ENCODE results near the gene HERC5.

Gene HERC5

DNA sequence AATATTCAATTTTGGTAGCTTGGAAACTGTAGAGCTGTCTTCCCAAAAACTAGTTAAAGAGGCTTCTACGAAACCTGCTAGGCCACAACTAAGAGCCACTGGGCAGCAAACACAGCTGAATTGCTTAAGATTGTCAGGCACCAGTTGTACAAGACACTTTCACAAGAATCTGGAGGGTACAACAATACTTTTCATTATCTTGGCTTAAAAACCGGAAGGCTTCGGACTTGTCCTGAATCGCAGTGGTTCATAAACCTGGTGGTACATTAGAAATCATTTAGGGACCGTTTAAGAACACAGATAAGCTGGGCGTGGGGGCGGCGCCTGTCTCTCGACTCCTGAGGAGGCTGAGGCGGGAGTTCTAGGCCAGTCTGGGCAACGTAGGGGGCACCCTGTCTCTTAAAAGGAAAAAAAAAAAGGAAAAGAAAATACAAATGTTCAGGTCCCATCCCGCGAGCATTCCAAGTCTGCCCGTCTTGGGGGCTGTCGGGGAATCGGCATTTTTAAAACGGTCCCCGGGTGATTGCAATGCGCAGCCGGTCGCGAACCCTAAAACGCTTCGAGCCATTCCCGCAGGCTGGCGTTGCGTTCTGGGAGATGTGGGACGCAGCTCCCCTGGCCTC, 65.9 kb downstream of the HERC5 start:
- peak; percentile 33 for DNase-seq (ENCODE audit: low spot score)

DNA sequence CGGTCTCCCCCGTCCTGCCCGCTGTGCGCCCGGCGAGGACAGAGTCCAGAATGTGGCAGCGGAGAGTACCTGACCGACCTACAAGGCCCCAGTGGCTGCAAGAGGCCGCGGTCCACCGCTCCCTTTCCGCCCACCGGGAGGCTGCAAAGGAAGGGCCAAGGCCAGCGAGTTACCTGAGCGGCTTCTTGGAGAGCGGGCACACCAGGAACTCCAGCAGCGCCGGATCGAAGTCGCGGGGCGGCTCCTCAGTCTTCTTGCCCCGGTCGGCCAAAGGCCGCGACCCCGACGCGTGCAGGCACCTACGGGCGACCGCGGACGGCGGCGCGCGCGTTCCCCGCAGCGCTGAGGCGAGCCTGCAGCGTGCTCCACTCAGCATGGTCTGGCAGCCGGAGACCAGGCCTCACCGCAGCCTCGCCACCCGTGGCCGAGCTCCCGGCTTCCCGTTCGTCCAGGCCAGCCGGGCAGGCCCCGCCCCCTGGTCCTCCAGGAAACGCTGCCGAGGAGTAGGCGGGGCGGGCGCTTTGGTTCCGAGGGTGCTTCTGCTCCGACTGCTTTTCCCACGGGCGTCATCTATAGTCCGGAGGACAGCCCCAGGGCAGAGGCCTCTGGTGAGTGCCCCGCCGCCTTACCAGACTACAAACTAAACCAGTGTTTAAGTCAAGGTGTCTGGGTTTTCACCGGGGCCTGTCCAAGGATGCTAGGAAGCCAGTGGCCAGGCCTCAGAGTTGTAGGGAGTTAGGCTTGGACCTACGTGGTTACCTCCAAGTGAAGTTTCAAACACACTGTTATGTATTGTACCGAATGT, 66.6 kb downstream of the HERC5 start, which contains the start of gene PYURF:
TSS of gene PYURF (minus strand) at position 452 of the 805 bp plus-strand sequence. CDS start at position 376, 76 bp downstream.
- peak; percentile 64 for DNase-seq (ENCODE audit: low spot score)

DNA sequence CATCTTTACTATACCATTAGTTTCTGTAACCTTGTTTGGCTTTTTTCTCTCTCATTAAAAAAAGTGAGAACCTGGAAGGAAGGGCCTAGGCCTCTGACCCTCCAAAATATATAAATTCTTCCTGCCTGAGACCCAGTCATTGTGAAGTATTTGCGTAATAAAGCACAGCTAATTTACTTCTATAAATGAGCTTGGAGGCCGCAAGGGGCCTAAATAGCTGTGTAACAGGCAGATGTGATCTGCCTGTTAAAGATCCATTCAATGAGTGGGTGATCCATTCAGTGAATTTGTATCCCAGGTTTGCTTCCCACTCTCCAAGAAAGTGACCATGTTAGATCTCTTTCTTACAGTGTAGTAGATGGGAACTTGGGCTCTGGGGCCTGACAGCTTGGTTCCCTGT, 67.3 kb downstream of the HERC5 start:
- DNase-seq (ENCODE audit: low spot score), result no peak

DNA sequence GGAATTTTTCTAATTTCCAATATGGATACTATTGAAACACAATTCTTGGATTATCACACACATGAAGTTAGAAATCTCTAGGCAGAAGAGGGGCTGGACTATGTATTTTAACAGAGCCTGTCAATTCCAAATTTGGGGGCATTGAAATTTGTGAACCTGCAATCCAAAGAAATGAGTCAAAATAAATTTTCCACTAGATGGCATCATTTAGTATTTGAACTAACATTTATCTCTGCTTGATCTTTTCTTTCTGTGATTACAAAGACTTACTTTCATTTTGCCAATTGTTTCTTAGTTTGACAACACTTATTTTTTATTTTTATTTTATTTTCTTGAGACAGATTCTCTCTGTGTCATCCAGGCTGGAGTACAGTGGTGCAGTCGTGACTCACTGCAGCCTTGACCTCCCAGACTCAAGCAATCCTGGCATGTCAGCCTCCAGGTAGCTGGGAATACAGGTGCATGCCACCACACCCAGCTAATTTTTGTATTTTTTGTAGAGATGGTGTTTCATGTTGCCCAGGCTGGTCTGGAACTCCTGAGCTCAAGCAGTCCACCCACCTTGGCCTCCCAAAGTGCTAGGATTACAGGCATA, 69.4 kb downstream of the HERC5 start:
- DNase-seq (ENCODE audit: low spot score), result peak; percentile 53

DNA sequence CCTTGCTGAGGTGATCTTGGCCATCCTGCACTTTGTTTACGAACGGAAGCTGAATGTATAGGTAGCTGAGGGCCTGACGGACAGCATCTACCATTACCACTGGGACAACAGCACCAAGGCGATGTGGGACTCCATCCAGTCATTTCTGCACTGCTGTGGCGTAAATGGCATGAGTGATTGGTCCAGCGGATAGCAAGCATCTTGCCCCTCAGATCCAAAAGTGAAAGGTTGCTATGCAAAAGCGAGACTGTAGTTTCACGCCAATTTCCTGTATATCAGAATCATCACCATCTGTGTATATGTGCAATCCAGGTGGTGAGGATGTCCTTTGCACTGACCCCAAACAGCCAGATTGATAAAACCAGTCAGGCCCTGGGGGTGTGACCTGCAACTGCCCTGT, 70.9 kb downstream of the HERC5 start:
- DNase-seq (ENCODE audit: low spot score), result no peak

DNA sequence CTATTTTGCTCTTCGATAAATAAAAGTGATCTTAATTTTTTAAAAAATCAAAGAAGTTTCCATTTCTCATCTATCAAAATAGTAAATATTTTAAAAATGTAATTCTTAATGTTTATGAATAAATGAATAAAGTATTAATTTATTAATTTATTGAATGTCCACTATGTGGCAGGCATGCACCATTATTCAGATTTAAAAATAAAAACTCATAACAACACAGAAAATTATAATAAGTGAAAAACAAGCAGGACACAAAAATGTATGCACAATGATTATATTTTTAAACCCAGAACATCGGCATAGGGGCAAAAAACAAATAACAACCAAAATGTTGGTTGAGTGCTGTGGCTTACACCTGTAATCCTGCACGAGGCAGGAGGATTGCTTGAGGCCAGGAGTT, 71.9 kb downstream of the HERC5 start:
- no peak for DNase-seq (ENCODE audit: low spot score)

DNA sequence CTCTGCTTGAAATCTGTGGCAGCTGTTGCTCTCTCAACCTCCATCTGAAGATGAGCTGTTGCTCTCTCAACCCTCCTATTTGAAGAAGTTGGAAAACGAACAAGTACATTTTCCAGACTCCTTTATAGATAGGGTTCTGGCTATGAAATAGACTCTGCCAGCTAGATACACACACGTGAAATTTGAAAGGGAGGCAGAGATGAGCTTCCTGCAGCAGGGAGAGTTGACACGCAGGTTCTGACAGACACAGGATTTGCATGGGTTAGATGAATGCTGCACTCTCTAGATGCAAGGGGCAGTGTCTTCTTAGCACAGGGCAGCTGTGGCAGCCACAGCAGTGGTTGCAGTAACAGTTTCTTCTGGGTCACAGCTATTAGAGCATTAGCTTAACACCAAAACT, 74.6 kb downstream of the HERC5 start:
- DNase-seq (ENCODE audit: low spot score), result no peak

DNA sequence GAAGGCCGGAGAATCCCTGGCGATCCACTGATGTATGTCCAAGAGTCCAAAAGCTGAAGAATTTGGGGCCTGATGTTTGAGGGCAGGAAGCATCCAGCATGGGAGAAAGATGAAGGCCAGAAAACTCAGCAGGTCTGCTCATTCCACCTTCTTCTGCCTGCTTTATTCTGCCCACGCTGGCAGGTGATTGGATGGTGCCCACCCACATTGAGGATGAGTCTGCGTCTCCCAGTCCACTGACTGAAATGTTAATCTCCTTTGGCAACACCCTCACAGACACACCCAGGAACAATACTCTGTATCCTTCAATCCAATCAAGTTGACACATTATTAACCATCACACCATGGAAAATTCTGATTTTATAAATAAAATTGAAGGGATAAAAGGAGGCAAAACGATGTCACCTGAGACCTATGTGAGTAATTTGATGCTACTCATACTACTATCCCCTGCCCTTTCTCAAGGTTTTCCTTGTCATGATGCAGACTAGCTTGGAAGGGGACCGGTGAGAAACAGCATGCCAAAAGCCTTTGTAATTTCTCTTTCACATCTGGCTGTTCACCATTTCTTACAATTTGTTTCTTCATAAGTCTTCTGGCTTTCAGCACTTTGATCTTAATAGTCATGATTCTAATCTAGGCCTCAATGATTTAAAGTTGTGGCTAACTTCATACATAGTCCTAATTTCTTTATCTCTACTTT, 76.3 kb downstream of the HERC5 start:
- DNase-seq (ENCODE audit: low spot score), result no peak

DNA sequence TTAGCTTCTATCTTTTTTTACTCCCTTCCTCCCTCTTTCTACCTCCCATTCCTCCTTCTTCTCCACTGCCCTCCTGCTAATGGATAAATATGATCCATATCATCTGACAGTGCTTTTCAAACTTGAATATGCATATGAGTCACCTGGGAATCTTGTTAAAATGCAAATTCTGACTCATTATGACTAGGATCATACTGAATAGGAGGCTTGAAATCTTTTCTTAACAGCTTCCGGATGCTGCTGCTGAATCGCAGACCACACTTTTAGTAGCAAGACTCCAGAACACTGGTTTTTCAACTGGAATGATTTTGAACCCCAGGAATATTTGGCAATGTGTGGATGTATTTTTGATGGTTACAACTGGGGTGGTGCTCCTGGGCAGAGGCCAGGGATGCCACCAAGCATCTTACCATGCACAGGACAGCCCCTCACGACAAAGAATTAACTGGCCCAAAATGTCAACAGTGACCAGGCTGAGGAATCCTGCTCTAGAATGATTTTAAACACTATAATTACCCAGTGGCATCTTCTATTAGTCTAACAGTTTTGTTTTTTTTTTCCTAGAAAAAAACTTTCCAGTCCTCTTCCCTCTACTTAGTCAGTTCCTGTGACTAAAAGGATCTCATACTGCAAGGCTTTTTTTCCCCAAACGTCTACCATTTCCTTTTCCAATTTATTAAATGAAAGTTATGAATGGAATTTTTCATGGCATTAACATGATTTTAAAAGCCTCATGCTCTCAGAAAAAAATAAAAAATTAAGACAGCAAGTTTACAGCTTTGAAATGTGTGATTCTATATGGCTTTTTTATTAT, 77.2 kb downstream of the HERC5 start:
- DNase-seq (ENCODE audit: low spot score), result no peak

DNA sequence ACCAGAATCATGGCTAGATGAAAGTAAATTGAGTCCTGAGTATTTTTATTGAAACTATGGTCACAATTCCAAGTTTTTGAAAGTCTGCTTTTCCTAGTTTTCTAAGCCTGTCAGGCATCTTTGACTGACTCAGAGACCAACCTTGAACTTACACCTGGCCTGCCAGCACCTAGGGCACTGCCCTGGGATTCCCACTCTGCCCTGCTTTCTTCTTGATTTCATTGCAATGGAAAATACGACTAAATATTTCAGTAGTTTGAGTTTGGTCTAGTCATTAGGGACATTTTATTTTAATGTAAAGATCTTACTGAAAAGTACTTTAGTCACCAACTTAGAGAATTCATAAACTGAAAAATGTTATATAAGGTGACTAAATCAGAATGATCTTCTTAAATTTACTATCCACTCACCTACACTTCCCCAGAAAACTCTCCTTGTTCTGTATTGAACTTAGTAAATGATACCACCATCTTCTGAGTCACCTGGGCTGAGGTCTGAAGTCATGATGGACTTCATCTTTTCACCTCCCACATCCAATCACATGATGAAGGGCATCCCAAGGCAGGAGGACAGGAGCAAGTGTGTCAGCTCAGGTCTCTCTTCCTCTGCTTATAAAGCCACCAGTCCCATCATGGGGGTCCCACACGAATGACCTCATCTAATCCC, 78.3 kb downstream of the HERC5 start:
- DNase-seq (ENCODE audit: low spot score), result no peak

DNA sequence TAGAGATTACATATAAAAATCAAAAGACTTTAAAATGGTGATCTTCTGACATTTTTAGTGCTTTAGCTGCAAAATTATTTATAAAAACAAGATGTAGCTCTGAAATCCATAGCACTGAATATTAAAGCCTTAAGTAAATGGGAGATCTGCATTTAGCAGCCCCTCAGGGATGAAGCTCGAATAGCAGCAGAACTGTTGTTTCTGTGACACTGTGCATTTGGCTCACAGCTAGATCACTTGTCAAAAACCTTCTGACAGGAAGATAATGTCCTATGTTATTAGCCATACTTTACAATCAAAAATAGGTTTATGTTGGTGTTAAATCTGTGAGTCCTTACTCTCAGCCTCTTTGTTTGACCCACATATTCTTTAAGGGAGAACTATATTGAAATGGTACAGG, 80.8 kb downstream of the HERC5 start:
- DNase-seq (ENCODE audit: low spot score), result no peak

DNA sequence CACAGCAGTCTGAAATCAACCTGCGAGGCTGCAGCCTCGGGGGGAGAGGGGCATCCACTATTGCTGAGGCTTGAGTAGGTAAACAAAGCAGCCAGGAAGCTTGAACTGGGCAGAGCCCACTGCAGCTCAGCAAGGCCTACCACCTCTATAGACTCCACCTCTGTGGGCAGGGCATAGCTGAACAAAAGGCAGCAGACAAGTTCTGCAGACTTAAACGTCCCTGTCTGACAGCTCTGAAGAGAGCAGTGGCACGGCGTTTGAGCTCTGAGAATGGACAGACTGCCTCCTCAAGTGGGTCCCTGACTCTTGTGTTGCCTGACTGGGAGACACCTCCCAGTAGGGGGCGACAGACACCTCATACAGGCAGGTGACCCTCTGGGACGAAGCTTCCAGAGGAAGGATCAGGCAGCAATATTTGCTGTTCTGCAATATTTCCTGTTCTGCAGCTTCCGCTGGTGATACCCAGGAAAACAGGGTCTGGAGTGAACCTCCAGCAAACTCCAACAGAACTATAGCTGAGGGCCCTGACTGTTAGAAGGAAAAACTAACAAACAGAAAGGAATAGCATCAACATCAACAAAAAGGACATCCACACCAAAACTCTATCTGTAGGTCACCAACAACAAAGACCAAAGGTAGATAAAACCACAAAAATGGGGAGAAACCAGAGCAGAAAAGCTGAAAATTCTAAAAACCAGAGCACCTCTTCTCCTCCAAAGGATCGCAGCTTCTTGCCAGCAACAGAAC, 82.6 kb downstream of the HERC5 start:
- DNase-seq (ENCODE audit: low spot score), result peak; percentile 63

DNA sequence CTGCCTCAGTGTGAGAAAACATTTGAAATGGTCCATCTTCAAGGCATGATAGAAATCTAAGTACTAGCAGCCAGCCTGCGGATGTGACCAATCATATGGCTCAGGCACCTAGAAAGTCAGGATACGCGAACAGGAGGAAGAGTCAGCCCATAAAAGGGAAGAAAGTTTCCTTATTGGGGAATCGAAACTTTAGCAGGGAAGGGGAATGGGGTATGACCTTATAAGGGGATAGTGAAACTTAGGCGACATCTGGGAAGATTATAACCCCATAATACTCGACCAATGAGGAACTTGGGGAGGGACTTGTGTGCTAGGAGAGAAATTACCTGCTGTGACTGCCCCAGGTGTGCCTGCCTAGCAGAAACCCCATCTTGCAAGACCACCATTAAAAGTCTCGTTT, 92.9 kb downstream of the HERC5 start:
- no peak for DNase-seq (ENCODE audit: low spot score)

Data from NAMALWA (cell line).